Measurements from ENCODE around the gene UXS1.

The UXS1 gene

DNA sequence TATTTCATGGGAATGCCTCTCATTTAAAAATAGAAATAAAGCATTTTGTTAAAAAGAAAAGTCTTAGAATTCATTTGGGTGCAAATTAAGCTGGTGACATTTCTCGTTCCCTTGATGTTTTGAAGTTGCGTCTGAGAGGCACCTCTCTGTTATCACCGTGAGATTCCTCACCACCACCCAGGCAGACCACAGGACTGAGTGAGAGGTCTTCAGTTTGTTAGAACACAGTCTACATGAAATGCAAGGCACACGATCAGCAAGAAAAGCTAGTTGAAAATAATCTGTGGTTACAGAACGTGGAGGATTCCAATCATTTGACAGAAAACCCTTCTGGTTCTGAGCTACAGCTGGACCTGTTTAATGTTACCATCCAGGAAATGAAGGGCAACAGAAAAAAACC, 116.0 kb downstream of the UXS1 start:
- no peaks in the 10 kb centered on the region for H3K36me3 Mint-ChIP-seq (ENCODE audit: low read depth)
- DNase-seq: no peak
- H3K4me3 Mint-ChIP-seq: no peak overlapping the region
- TF ChIP-seq CTCF (IDR thresholded peaks at IDR 0.05): no peak
- H3K27me3 Mint-ChIP-seq (ENCODE audit: low read depth, poor library complexity): no peaks in the 10 kb centered on the region
- peaks cover 24% of the 10 kb centered on the region for H3K4me1 Mint-ChIP-seq
- peak overlapping the region; percentile 52 for H3K27ac Mint-ChIP-seq
- peaks cover 10% of the 10 kb centered on the region for H3K9me3 Mint-ChIP-seq

DNA sequence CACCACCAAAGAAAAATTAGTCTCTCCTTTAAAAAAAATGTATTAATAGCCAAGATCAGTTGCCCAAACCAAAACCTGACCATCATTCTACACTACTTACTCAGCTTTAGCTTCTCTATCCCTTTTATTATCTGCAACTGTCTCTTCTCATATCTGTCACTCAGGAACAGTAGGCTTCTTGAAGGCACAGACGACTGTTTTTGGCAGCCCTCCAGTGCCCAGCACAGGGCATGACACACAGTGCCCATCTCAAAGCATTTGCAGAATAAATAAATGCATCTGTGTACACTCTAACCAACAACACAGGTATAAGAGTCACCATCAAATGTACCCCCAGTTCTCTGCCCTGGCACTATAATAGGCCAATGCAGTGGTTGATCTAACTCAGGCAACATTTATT, 117.2 kb downstream of the UXS1 start:
- no peak for DNase-seq
- peaks cover 19% of the 10 kb centered on the region for H3K4me1 Mint-ChIP-seq
- H3K27me3 Mint-ChIP-seq (ENCODE audit: low read depth, poor library complexity): no peaks in the 10 kb centered on the region
- peaks cover 5% of the 10 kb centered on the region for H3K9me3 Mint-ChIP-seq
- TF ChIP-seq CTCF (IDR thresholded peaks at IDR 0.05): no peak
- no peak overlapping the region for H3K4me3 Mint-ChIP-seq
- no peaks in the 10 kb centered on the region for H3K36me3 Mint-ChIP-seq (ENCODE audit: low read depth)
- no peak overlapping the region for H3K27ac Mint-ChIP-seq

GRCh38 chr2:106075048-106075447, 119.1 kb downstream of the UXS1 start:
- DNase-seq: no peak
- Mint-ChIP-seq H3K4me1 (peaks cover 19% of the 10 kb centered on the region), H3K9me3 (no peaks in the 10 kb centered on the region), H3K4me3 (no peak overlapping the region), H3K36me3 (ENCODE audit: low read depth) (no peaks in the 10 kb centered on the region), H3K27ac (no peak overlapping the region), H3K27me3 (ENCODE audit: low read depth, poor library complexity) (peaks cover 6% of the 10 kb centered on the region)
- TF ChIP-seq CTCF (IDR thresholded peaks at IDR 0.05): no peak

GRCh38 chr2:106073678-106074406, 120.3 kb downstream of the UXS1 start:
- no peak for DNase-seq
- H3K27ac Mint-ChIP-seq: no peak overlapping the region
- peaks cover 15% of the 10 kb centered on the region for H3K4me1 Mint-ChIP-seq
- peaks cover 6% of the 10 kb centered on the region for H3K27me3 Mint-ChIP-seq (ENCODE audit: low read depth, poor library complexity)
- TF ChIP-seq CTCF (IDR thresholded peaks at IDR 0.05): no peak
- H3K9me3 Mint-ChIP-seq: no peaks in the 10 kb centered on the region
- H3K36me3 Mint-ChIP-seq (ENCODE audit: low read depth): no peaks in the 10 kb centered on the region
- H3K4me3 Mint-ChIP-seq: no peak overlapping the region

GRCh38 chr2:106070181-106070580, 123.9 kb downstream of the UXS1 start:
- no peak for TF ChIP-seq CTCF (IDR thresholded peaks at IDR 0.05)
- Mint-ChIP-seq H3K4me1 (peaks cover 20% of the 10 kb centered on the region), H3K9me3 (no peaks in the 10 kb centered on the region)

DNA sequence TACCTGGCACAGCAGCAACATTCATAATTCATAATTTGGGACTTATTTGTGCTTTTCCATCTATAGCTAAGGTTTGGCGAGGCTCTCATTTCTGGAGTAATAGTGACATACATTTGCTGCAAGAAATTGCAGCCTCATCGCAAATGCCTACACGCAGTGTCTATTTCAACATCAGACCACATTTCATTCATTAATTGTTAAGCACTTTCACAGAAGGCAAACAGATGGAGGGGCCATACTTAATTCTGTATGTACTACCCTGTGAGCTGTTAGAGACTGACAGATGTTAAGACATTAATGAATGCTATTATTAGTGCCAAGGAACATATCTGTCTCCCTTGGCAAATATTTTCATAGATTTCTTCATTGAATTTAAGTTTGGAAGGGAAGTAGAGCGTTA, 125.7 kb downstream of the UXS1 start:
- no peak overlapping the region for H3K27ac Mint-ChIP-seq
- H3K4me3 Mint-ChIP-seq: no peak overlapping the region
- H3K9me3 Mint-ChIP-seq: no peaks in the 10 kb centered on the region
- H3K36me3 Mint-ChIP-seq (ENCODE audit: low read depth): no peaks in the 10 kb centered on the region
- no peak for DNase-seq
- H3K4me1 Mint-ChIP-seq: peaks cover 22% of the 10 kb centered on the region
- peaks cover 10% of the 10 kb centered on the region for H3K27me3 Mint-ChIP-seq (ENCODE audit: low read depth, poor library complexity)
- no peak for TF ChIP-seq CTCF (IDR thresholded peaks at IDR 0.05)

More at GRCh38 chr2:106070181-106070580, 123.9 kb downstream of the UXS1 start:
- Mint-ChIP-seq H3K4me3 (no peak overlapping the region), H3K27ac (no peak overlapping the region), H3K36me3 (ENCODE audit: low read depth) (no peaks in the 10 kb centered on the region), H3K27me3 (ENCODE audit: low read depth, poor library complexity) (peaks cover 6% of the 10 kb centered on the region)
- DNase-seq: no peak
